GM18517 (cell line): ENCODE results near the gene KIF3C.

Experiments
- ATAC-seq: cut with Tn5 transposase; IDR thresholded peaks from one replicate; pipeline ENCODE4 v1.9.1; 2021; ENCODE audit warnings: mild to moderate bottlenecking, moderate library complexity; ENCODE audit not compliant: unreplicated experiment

The KIF3C gene

DNA sequence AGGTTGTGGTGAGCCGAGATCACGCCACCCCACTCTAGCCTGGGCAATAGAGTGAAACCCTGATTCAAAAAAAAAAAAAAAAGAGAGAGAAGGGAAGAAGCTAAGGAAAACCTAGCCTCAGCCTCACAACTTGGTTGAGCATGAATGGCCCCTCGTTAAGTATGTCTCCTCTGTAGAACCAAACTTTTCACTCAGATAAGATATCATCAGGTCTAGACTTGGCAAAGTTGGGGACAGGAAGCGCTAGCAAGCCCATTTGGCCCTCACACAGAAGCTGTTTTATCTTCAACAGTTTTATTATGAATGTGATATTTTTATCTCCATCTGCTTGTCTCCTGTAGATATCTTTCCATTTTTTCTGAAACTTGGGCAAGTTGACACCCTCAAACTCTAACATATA is 100.5 kb downstream of the KIF3C start:
- no peak for ATAC-seq

DNA sequence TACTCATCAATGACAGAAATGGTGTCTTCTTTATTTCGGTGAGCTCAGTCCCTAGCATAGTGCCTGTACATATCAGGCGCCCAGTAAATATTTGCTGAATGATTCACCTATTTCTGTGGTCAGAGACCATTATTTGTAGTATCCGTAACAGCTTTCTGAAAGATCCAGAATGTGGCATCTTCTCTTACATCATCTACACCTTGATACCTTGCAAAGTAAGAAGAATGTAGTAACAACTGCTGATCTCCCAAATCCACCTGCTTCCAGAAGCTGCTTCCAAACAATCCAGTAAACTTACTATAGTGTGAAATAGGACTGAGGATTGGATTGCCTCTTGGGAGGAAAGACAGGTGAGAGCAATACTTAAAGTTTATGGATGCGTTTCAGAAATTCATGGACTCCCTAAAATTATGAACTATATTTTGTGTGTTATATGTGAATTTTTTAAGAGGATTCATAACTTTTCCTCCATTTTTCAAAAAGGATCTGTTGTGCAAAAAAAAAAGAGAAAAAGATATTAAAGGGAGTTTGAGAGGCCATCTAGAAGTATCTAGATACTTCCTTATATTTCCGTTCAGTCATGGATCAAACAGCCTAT is 103.1 kb downstream of the KIF3C start:
- no peak for ATAC-seq

GRCh38 chr2:25878361-25879132 is 103.8 kb downstream of the KIF3C start, which contains the start of gene ASXL2:
TSS of gene ASXL2 (minus strand) at chr2:25878487. CDS start at chr2:25878222, 265 bp downstream.
- ATAC-seq: peak; percentile 83

GRCh38 chr2:25877431-25878360 is 104.6 kb downstream of the KIF3C start:
- peak; percentile 67 for ATAC-seq
